Kidney (tissue), 14 donors: ENCODE measurements around the gene PRKCD. TPM values are rescaled to one million over a fixed set of nuclear protein-coding genes. Genes with fewer than 3 reads are reported as not detected.
A peak's percentile ranks its signal among the peaks of the same experiment; 100 is the strongest.

Experiments used
- DNase-seq, 5 donors: peaks; one replicate each; pipeline ENCODE4 v3.0.0-alpha.2; 2013 to 2020
- FAIRE-seq: peaks from 2 replicates; lab custom pipeline; 2012; peaks lifted over from hg19 to GRCh38; lab: Jason Lieb, UNC
- H3K27ac ChIP-seq, 2 donors: one replicate each; pipeline ENCODE4 v1.7.0; 2013; ENCODE audit warnings: low read depth in 2 of 2, low read length in 2 of 2, inconsistent platforms in 1 of 2
- H3K27me3 ChIP-seq: one replicate; pipeline ENCODE4 v1.7.1; 2013; ENCODE audit warnings: low read length, inconsistent platforms; ENCODE audit not compliant: control insufficient read depth, insufficient read depth
- H3K36me3 ChIP-seq, 3 donors: one replicate each; pipeline versions ENCODE4 v1.7.0 to v1.7.1; 2013; ENCODE audit warnings: low read length in 3 of 3, control low read depth in 1 of 3, inconsistent platforms in 1 of 3; ENCODE audit not compliant: insufficient read depth in 3 of 3, control insufficient read depth in 2 of 3
- H3K4me1 ChIP-seq, 3 donors: one replicate each; pipeline versions ENCODE4 v1.7.0 to v1.7.1; 2013; ENCODE audit warnings: low read length in 3 of 3, inconsistent platforms in 1 of 3, low read depth in 1 of 3; ENCODE audit not compliant: control insufficient read depth in 2 of 3, insufficient read depth in 2 of 3
- H3K4me3 ChIP-seq, 3 donors: one replicate each; pipeline versions ENCODE4 v1.7.0 to v1.8.1; 2013; ENCODE audit warnings: low read length in 3 of 3, control low read depth in 1 of 3, inconsistent platforms in 1 of 3
- H3K9ac ChIP-seq, 3 donors: one replicate each; pipeline versions ENCODE4 v1.7.0 to v1.7.1; 2013; ENCODE audit warnings: low read length in 3 of 3, control low read depth in 1 of 3, inconsistent platforms in 1 of 3
- H3K9me3 ChIP-seq, 3 donors: one replicate each; pipeline versions ENCODE4 v1.7.0 to v1.7.1; 2013; ENCODE audit warnings: low read length in 3 of 3, control low read depth in 1 of 3, inconsistent platforms in 1 of 3; ENCODE audit not compliant: control insufficient read depth in 2 of 3, insufficient read depth in 1 of 3
- intact Hi-C: fragments of 100-400 bp; cut with DNase I; formaldehyde crosslinking; loops from one replicate; pipeline ENCODE4 v1.11.1; 2022
- polyA plus RNA-seq: library from polyadenylated mRNA; stranded (reverse); fragments of 350-450 nt; fragmentation: Illumina TruSeq; extraction: RNeasy Lipid Tissue Mini Kit (QIAGEN cat#74804); gene quantifications from one replicate; pipeline ENCODE4 v1.2.3, GENCODE V29; 2014; ENCODE audit warnings: low read depth, low replicate concordance; ENCODE audit not compliant: insufficient read depth
- total RNA-seq: library from RNA; stranded (reverse); fragmentation: NEBNext Ultra II Directional; extraction: Animal tissue kit (Norgen Biotek cat#: 25700); gene quantifications from one replicate; pipeline ENCODE4 v1.2.1, GENCODE V29; 2021
- TF ChIP-seq, protein P1 (sequence below): IDR thresholded peaks from 3 replicates; pipeline ENCODE4 v1.5.1; 2012; ENCODE audit warnings: mild to moderate bottlenecking, moderate library complexity, borderline replicate concordance; ENCODE audit not compliant: insufficient read depth; ENCODE audit errors: extremely low read depth
- donor health status: control.
- donor health status: control.
- donor health status: control.
- donor health status: control.
- donor health status: control.
- donor health status: DM: yes; HTN: yes; CAD: no.
- donor health status: Normal renal cell carcinoma (clear cell type).

The PRKCD gene
- total and polyA plus RNA-seq, 2 donors from 2014 or later, result 26.6 to 29.1 TPM

DNA sequence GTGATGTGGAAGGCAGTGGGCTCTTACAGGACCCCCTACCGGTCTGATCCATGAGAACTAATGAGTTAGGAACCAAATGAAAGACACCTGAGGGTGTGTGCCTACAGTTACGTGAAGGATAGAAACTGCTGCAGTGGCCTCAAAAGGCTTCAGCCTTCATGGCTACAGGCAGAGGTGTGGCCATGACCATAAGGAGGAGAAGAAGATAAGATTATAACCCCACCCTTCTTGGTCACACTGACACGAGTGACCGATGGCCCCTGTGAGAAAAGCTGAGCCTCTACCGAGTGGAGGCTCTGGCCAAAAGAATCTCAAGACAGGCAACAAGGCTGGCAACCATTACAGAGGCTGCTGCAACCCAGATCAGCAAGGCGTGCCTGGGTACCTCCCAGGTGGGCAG, 37.1 kb upstream of the PRKCD start:
- intact Hi-C loops, result no loop called here
- Histone ChIP-seq H3K36me3 (peaks cover 9 to 50% (median 45%) of the 10 kb centered on the region in 3 donors), H3K4me1 (no peaks in the 10 kb centered on the region), H3K9ac (no peak overlapping the region), H3K27me3 (no peaks in the 10 kb centered on the region), H3K4me3 (no peak overlapping the region), H3K27ac (no peak overlapping the region), H3K9me3 (no peaks in the 10 kb centered on the region)
- DNase-seq (no peak), FAIRE-seq (no peak)
- TF ChIP-seq, protein P1, sequence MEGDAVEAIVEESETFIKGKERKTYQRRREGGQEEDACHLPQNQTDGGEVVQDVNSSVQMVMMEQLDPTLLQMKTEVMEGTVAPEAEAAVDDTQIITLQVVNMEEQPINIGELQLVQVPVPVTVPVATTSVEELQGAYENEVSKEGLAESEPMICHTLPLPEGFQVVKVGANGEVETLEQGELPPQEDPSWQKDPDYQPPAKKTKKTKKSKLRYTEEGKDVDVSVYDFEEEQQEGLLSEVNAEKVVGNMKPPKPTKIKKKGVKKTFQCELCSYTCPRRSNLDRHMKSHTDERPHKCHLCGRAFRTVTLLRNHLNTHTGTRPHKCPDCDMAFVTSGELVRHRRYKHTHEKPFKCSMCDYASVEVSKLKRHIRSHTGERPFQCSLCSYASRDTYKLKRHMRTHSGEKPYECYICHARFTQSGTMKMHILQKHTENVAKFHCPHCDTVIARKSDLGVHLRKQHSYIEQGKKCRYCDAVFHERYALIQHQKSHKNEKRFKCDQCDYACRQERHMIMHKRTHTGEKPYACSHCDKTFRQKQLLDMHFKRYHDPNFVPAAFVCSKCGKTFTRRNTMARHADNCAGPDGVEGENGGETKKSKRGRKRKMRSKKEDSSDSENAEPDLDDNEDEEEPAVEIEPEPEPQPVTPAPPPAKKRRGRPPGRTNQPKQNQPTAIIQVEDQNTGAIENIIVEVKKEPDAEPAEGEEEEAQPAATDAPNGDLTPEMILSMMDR, result no peak

DNA sequence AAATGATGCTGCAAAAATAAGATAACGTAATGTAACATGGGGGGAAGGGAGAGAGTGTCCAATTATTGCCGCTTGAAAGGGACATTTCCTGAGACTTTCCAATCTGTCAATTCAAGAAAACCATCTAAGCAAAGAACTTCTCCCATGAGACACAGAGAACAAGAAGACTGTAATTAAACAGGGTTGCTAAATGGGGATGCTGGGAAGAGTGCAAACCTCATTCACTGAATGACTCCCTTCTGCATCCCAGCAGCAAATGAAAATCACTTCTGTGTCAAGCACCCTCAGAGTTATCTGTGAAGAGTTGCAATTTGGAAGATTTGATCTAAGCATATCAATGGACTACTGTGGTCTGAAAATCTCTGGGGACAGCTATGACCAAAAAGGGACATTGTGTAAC, 34.4 kb upstream of the PRKCD start:
- DNase-seq (no peak), FAIRE-seq (no peak)
- peaks cover 5 to 31% (median 30%) of the 10 kb centered on the region in 3 donors for H3K36me3 ChIP-seq
- no peak overlapping the region for H3K4me3 ChIP-seq
- H3K27me3 ChIP-seq, result no peaks in the 10 kb centered on the region
- no peak overlapping the region for H3K9ac ChIP-seq
- H3K27ac ChIP-seq, result no peak overlapping the region
- TF ChIP-seq, protein P1, result no peak
- intact Hi-C loops, result no loop called here
- peaks cover 5 to 14% (median 8%) of the 10 kb centered on the region in 3 donors for H3K4me1 ChIP-seq
- H3K9me3 ChIP-seq, result no peaks in the 10 kb centered on the region

DNA sequence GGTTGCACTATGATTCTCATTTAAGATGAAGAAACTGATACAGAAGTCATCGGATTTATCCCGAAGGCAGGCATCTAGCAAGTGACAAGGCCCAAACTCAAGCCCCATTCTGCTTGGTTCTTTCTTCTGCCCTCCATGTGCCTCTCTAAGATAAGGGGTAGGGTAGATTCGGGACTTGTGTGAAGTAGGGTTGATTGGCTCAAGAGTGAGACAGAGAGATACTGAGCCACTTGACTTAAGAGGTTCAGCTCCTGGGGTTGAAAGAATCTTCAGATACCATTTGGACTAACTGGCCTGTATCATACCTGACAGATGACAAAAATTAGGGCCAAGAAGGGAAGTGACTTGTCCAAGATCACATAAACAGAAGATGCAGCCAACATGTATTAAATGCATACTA, 31.7 kb upstream of the PRKCD start:
- H3K36me3 ChIP-seq, result peaks cover 1 to 13% (median 9%) of the 10 kb centered on the region in 3 donors
- H3K9me3 ChIP-seq, result no peaks in the 10 kb centered on the region
- no peaks in the 10 kb centered on the region for H3K27me3 ChIP-seq
- DNase-seq (no peak), FAIRE-seq (no peak)
- intact Hi-C loops, result no loop called here
- H3K4me3 ChIP-seq, result peak overlapping the region; percentile 82 to 91 (median 84)
- no peak overlapping the region for H3K27ac ChIP-seq
- H3K4me1 ChIP-seq, result peaks cover 5 to 14% (median 10%) of the 10 kb centered on the region in 3 donors
- H3K9ac ChIP-seq, result peak overlapping the region; percentile 80 to 95 (median 90)
- TF ChIP-seq, protein P1, result no peak
